Loucy (cell line): ENCODE results near the gene PIGM.

ENCODE experiments used
- H2AFZ ChIP-seq: fragments of 200-600 bp; sonication (generic); 2 replicates; pipeline ENCODE4 v1.6.0; 2016; ENCODE audit warnings: antibody characterized with exemption, mild to moderate bottlenecking, low read length, moderate library complexity
- H3F3A ChIP-seq: fragments of 200-600 bp; 2 replicates; pipeline ENCODE4 v1.6.0; 2016; ENCODE audit warnings: antibody characterized with exemption, low read depth, mild to moderate bottlenecking
- H3K27me3 ChIP-seq: fragments of 200-600 bp; sonication (generic); 2 replicates; pipeline ENCODE4 v1.6.1; 2014; ENCODE audit warnings: low read length, mild to moderate bottlenecking; ENCODE audit not compliant: insufficient read depth, poor library complexity, severe bottlenecking
- H3K36me3 ChIP-seq: fragments of 200-600 bp; sonication (generic); 2 replicates; pipeline ENCODE4 v1.6.1; 2016; ENCODE audit warnings: low read length; ENCODE audit not compliant: insufficient read depth
- H3K4me1 ChIP-seq: fragments of 200-600 bp; sonication (generic); 2 replicates; pipeline ENCODE4 v1.5.1; 2014; ENCODE audit warnings: low read length, mild to moderate bottlenecking; ENCODE audit not compliant: insufficient read depth, poor library complexity, severe bottlenecking
- H3K4me2 ChIP-seq: fragments of 200-600 bp; sonication (generic); 2 replicates; pipeline ENCODE4 v1.6.0; 2014; ENCODE audit warnings: antibody characterized with exemption, low read length, low read depth, mild to moderate bottlenecking; ENCODE audit not compliant: poor library complexity, severe bottlenecking
- H3K4me3 ChIP-seq: fragments of 200-600 bp; sonication (generic); 2 replicates; pipeline ENCODE4 v1.5.1; 2014; ENCODE audit warnings: low read length, mild to moderate bottlenecking, mixed read lengths; ENCODE audit not compliant: poor library complexity, severe bottlenecking
- H3K79me2 ChIP-seq: fragments of 200-600 bp; sonication (generic); 2 replicates; pipeline ENCODE4 v1.6.1; 2014; ENCODE audit warnings: low read length; ENCODE audit not compliant: insufficient read depth
- H3K9ac ChIP-seq: fragments of 200-600 bp; sonication (generic); 2 replicates; pipeline ENCODE4 v1.6.0; 2014; ENCODE audit warnings: mild to moderate bottlenecking, low read depth, low read length, moderate library complexity; ENCODE audit not compliant: poor library complexity, severe bottlenecking
- H3K9me2 ChIP-seq: fragments of 200-600 bp; sonication (generic); replicated peaks from 2 replicates; pipeline ENCODE4 v1.6.1; 2016; ENCODE audit warnings: low read depth, low read length, mixed read lengths
- H3K9me3 ChIP-seq: fragments of 200-600 bp; sonication (generic); 2 replicates; pipeline ENCODE4 v1.6.1; 2014; ENCODE audit warnings: mild to moderate bottlenecking, antibody characterized with exemption, low read length, low read depth; ENCODE audit not compliant: insufficient read depth
- H4K20me1 ChIP-seq: fragments of 200-600 bp; sonication (generic); 2 replicates; pipeline ENCODE4 v1.6.0; 2014; ENCODE audit warnings: antibody characterized with exemption, low read length, mild to moderate bottlenecking; ENCODE audit not compliant: insufficient read depth, poor library complexity, severe bottlenecking
- CTCF ChIP-seq: fragments of 200-600 bp; sonication (generic); conservative IDR thresholded peaks from 2 replicates; pipeline ENCODE4 v1.5.1; 2014; ENCODE audit warnings: mild to moderate bottlenecking, antibody characterized with exemption, low read length
- EZH2phosphoT487 ChIP-seq: fragments of 200-600 bp; IDR thresholded peaks from 2 replicates; pipeline ENCODE4 v1.6.1; 2018; ENCODE audit warnings: antibody characterized with exemption, mild to moderate bottlenecking, moderate library complexity, borderline replicate concordance

Gene PIGM

DNA sequence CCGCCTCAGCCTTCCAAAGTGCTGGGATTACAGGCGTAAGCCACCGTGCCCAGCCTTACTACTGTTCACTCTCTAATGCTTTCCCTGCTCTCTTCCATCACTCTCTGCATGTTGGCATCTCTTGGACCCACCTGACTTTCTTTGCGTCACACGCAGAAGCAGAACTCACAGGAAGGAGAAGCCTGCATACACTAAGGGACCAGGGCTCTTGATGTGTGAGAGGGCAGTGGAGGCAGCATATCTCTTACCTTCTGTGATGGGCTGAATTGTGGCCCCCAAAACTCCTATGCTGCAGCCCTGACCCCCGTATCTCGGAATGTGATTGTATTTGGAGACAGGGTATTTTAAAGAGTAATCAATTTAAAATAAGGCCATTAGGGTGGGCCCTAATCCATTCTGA, 51.0 kb downstream of the PIGM start:
- H3F3A ChIP-seq: no peaks in the 10 kb centered on the region
- no peaks in the 10 kb centered on the region for H4K20me1 ChIP-seq
- no peaks in the 10 kb centered on the region for H3K4me1 ChIP-seq
- H3K4me3 ChIP-seq: no peak overlapping the region
- no peak overlapping the region for H3K4me2 ChIP-seq
- H3K9me2 ChIP-seq: no peaks in the 10 kb centered on the region
- H3K9me3 ChIP-seq: no peaks in the 10 kb centered on the region
- H3K79me2 ChIP-seq: no peaks in the 10 kb centered on the region
- H3K27me3 ChIP-seq: peaks cover 9% of the 10 kb centered on the region
- TF ChIP-seq EZH2phosphoT487 (no peak), CTCF (no peak)
- no peak overlapping the region for H2AFZ ChIP-seq
- no peak overlapping the region for H3K9ac ChIP-seq
- no peaks in the 10 kb centered on the region for H3K36me3 ChIP-seq

- no peaks in the 10 kb centered on the region for H3K9me2 ChIP-seq
- no peaks in the 10 kb centered on the region for H3K79me2 ChIP-seq
- H3K9ac ChIP-seq: no peak overlapping the region
- H3K4me1 ChIP-seq: no peaks in the 10 kb centered on the region
- no peaks in the 10 kb centered on the region for H4K20me1 ChIP-seq
- TF ChIP-seq EZH2phosphoT487 (no peak), CTCF (no peak)
- no peaks in the 10 kb centered on the region for H3K36me3 ChIP-seq
- H3F3A ChIP-seq: no peaks in the 10 kb centered on the region
- H3K9me3 ChIP-seq: no peaks in the 10 kb centered on the region
- no peak overlapping the region for H3K4me2 ChIP-seq
- peaks cover 9% of the 10 kb centered on the region for H3K27me3 ChIP-seq
- H2AFZ ChIP-seq: no peak overlapping the region
- H3K4me3 ChIP-seq: no peak overlapping the region
Measured at GRCh38 chr1:159980076-159980475, 51.7 kb downstream of the PIGM start.

DNA sequence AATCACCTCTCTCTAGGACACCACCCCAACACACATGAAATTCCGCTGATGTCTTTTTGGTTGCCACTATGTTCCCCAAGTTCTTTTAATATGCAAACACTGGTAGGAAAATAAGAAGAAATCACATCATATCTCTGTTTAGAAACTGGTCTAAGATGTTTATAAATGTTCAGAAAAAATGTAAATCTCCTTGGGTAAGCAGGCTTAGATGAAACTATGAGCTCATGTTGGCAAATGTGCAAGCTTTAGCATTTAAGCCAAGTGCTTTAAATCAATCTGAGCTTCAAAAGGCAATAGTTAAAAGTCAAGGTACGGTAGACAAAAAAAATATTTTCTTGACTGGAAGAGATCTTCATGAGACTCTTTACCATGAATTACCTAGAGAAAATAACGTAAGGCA, 52.5 kb downstream of the PIGM start:
- H3K79me2 ChIP-seq: no peaks in the 10 kb centered on the region
- no peaks in the 10 kb centered on the region for H3F3A ChIP-seq
- no peaks in the 10 kb centered on the region for H4K20me1 ChIP-seq
- TF ChIP-seq CTCF: no peak
- no peaks in the 10 kb centered on the region for H3K9me2 ChIP-seq
- no peaks in the 10 kb centered on the region for H3K36me3 ChIP-seq
- no peak overlapping the region for H3K4me2 ChIP-seq
- H2AFZ ChIP-seq: no peak overlapping the region
- H3K9ac ChIP-seq: no peak overlapping the region
- peaks cover 9% of the 10 kb centered on the region for H3K27me3 ChIP-seq
- no peaks in the 10 kb centered on the region for H3K9me3 ChIP-seq
- no peaks in the 10 kb centered on the region for H3K4me1 ChIP-seq
- no peak overlapping the region for H3K4me3 ChIP-seq
